HFFc6 (cell line): ENCODE measurements around the gene KRTAP26-1. TPM values are rescaled to one million over a fixed set of nuclear protein-coding genes. Genes with fewer than 3 reads are reported as not detected.

ENCODE experiments used
- DNase-seq: peaks from one replicate; pipeline ENCODE4 v3.0.0-alpha.2; 2018
- H3K27ac Mint-ChIP-seq: 2 replicates; pipeline ENCODE4 v1.8.0; 2020; ENCODE audit warnings: mild to moderate bottlenecking, mixed read lengths
- H3K27me3 Mint-ChIP-seq: 2 replicates; pipeline ENCODE4 v1.8.0; 2021; ENCODE audit warnings: mild to moderate bottlenecking, moderate library complexity, mixed read lengths; ENCODE audit not compliant: insufficient read depth
- H3K36me3 Mint-ChIP-seq: 2 replicates; pipeline ENCODE4 v1.8.0; 2021; ENCODE audit warnings: low read depth, mixed read lengths
- H3K4me1 Mint-ChIP-seq: 2 replicates; pipeline ENCODE4 v1.8.0; 2020; ENCODE audit warnings: low read depth, mixed read lengths
- H3K4me3 Mint-ChIP-seq: 2 replicates; pipeline ENCODE4 v1.8.0; 2020; ENCODE audit warnings: mild to moderate bottlenecking, moderate library complexity, mixed read lengths
- H3K9me3 Mint-ChIP-seq: 2 replicates; pipeline ENCODE4 v1.8.0; 2020; ENCODE audit warnings: mild to moderate bottlenecking, mixed read lengths
- total RNA-seq, 6 experiments: library from RNA; stranded (reverse); fragmentation: NEBNext Ultra II Directional; extraction: Animal tissue kit (Norgen Biotek cat#: 25700); gene quantifications; 2 replicates in 1 of 6; 3 replicates in 5 of 6; pipeline ENCODE4 v1.2.3, GENCODE V29; 2021
- TF ChIP-seq, protein P1 (sequence below): fragments of 200-600 bp; sonication (generic); IDR thresholded peaks from 2 replicates; pipeline ENCODE4 v1.5.0; 2021; ENCODE audit warnings: antibody characterized with exemption, mild to moderate bottlenecking

The KRTAP26-1 gene
- total RNA-seq, 6 experiments from 2014 or later = not detected

DNA sequence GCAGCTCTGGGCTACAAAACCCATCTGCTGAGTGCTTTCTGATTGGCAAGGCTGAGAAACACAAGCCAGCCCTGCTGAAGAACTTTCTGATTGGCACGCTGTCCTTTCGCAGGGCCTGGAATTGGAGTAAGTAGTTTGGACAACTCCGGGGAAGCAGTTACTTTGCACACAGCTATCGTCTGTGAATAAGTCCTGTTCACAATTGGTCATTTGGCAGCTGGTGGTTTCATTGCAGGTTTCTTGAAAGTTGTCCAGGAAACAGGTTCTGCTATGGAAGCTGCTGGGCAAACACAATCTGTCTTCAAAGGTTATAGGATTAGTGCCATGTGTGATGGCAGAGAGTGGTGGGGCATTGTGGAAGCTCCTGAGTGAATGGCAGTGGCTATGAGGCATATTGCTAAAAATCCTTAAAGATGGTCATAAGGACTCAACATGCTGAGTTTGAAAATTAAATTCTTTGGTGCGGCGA lies 17.2 kb upstream of the KRTAP26-1 start, which contains the start of gene KRTAP27-1:
Gene KRTAP27-1, minus strand, starts transcription at position 419 of the 469 bp plus-strand sequence. Its CDS starts 26 bp downstream, at position 393.
- no peaks in the 10 kb centered on the region; the same call in 1 of the 2 replicates for H3K36me3 Mint-ChIP-seq
- H3K4me1 Mint-ChIP-seq = no peaks in the 10 kb centered on the region
- H3K9me3 Mint-ChIP-seq = peaks cover 38% of the 10 kb centered on the region
- no peak for DNase-seq
- no peaks in the 10 kb centered on the region for H3K27me3 Mint-ChIP-seq
- H3K4me3 Mint-ChIP-seq = no peak within 1 kb of the TSS
- no peak within 1 kb of the TSS for H3K27ac Mint-ChIP-seq
- TF ChIP-seq, protein P1, sequence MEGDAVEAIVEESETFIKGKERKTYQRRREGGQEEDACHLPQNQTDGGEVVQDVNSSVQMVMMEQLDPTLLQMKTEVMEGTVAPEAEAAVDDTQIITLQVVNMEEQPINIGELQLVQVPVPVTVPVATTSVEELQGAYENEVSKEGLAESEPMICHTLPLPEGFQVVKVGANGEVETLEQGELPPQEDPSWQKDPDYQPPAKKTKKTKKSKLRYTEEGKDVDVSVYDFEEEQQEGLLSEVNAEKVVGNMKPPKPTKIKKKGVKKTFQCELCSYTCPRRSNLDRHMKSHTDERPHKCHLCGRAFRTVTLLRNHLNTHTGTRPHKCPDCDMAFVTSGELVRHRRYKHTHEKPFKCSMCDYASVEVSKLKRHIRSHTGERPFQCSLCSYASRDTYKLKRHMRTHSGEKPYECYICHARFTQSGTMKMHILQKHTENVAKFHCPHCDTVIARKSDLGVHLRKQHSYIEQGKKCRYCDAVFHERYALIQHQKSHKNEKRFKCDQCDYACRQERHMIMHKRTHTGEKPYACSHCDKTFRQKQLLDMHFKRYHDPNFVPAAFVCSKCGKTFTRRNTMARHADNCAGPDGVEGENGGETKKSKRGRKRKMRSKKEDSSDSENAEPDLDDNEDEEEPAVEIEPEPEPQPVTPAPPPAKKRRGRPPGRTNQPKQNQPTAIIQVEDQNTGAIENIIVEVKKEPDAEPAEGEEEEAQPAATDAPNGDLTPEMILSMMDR = no peak

DNA sequence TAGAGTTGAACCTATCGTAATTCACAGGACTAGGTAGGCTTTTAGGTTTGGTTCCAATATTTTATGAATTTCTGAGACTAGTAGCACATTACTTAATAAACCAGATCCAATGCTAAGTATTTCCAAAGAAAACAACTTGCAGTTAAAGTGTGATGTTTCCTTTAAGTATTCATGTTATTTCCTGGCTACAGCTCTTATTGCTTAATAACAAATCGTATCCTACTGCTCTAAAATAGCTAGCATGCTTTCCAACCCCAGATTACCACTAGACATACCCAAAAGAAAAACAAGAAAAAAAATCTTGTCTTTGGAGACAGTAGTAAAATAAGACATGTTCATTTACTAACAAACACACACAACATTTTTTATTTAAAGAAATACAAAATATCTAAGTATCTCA lies 16.5 kb upstream of the KRTAP26-1 start:
- DNase-seq = no peak

DNA sequence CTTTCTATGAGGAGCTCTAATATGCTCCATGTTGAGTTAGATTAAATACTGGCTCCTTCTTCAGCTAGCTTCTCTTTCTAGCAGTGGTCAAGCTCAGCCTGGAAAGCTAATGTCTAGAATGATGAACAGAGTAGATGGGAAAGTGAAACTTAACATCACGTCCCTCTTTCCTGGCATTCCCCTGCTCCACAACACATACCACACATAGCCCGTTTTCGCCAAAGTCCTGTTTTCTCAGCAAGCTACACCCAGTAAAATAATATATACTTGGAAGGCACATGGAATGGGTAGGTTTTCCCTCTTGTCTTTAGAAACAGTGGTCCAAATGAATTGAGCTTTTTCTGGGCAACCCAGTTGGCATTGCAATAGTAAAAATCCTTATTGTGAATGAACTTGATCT lies 13.6 kb upstream of the KRTAP26-1 start:
- no peak for DNase-seq
- no peak overlapping the region for H3K27ac Mint-ChIP-seq
- H3K4me1 Mint-ChIP-seq = no peaks in the 10 kb centered on the region
- TF ChIP-seq, protein P1 = no peak
- H3K4me3 Mint-ChIP-seq = no peak overlapping the region
- H3K27me3 Mint-ChIP-seq = no peaks in the 10 kb centered on the region
- H3K36me3 Mint-ChIP-seq = no peaks in the 10 kb centered on the region
- H3K9me3 Mint-ChIP-seq = peaks cover 42% of the 10 kb centered on the region

More for the DNA sequence above, 16.5 kb upstream of the KRTAP26-1 start:
- peaks cover 34% of the 10 kb centered on the region for H3K9me3 Mint-ChIP-seq
- no peak overlapping the region for H3K4me3 Mint-ChIP-seq
- H3K36me3 Mint-ChIP-seq = no peaks in the 10 kb centered on the region; the same call in 1 of the 2 replicates
- TF ChIP-seq, protein P1 = no peak
- H3K27ac Mint-ChIP-seq = no peak overlapping the region
- H3K27me3 Mint-ChIP-seq = no peaks in the 10 kb centered on the region
- H3K4me1 Mint-ChIP-seq = no peaks in the 10 kb centered on the region

DNA sequence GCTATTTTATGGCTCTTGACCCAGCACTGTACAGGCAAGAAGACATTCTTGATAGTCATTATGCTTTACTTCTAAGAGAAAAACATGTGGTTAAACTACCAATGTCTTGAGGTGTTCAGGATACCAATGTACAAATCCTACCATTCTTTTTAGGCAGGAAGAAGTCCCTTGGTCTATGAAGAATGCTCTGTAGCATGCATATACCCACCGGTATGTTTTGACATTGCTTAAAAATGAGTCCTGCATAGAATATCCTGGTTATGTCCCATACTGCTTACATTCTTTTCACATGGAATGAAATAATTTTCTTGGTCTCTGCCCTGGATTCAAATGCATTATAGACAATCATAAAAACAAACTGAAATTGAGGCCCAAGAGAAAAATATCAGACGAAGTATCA lies 12.6 kb upstream of the KRTAP26-1 start:
- no peak for DNase-seq
- Mint-ChIP-seq H3K9me3 (peaks cover 36% of the 10 kb centered on the region), H3K36me3 (no peaks in the 10 kb centered on the region), H3K4me1 (no peaks in the 10 kb centered on the region), H3K27ac (no peak overlapping the region), H3K27me3 (no peaks in the 10 kb centered on the region), H3K4me3 (no peak overlapping the region)
- TF ChIP-seq, protein P1 = no peak

DNA sequence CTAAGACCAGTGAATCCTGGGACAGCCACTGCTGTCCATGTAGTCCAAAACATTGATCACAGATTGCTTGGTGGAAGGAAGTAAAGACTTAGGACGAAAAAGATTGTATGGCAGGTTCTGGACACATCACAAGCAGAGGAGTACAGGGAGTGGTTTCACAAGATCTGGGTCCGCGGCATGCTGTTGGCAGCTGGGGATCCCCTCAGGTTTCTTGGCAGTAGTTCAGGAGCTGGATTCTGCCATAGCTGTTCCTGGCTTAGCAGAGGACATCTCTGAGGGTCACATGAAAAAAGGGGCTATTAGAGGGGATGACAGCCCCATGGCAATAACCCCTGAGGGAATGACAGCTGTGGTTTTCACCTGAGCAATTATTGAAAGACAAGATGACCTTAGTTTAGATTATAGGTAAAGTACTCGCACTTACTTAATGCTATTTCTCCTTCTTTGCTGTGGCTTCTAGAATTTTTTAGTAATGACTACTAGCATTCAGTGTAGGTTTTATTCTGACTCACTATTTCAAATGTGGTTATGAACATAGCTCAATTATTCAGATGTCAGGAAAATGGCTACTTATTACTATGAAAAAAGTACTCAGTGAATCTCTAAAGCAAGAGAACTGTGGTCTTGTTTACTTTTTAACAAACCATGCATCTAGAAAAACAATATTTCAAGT lies 9.2 kb upstream of the KRTAP26-1 start:
- H3K27ac Mint-ChIP-seq = no peak overlapping the region
- DNase-seq = no peak
- no peak overlapping the region for H3K4me3 Mint-ChIP-seq
- TF ChIP-seq, protein P1 = no peak
- H3K27me3 Mint-ChIP-seq = no peaks in the 10 kb centered on the region
- H3K9me3 Mint-ChIP-seq = peaks cover 39% of the 10 kb centered on the region
- peaks cover 4% of the 10 kb centered on the region; the same call in 1 of the 2 replicates for H3K36me3 Mint-ChIP-seq
- H3K4me1 Mint-ChIP-seq = no peaks in the 10 kb centered on the region
